SH-SY5Y (cell line): ENCODE data around the gene NARS2.

Experiments
- GATA2 ChIP-seq: IDR thresholded peaks from 2 replicates; pipeline ENCODE4 v1.6.1; 2011; ENCODE audit warnings: mild to moderate bottlenecking, low read depth, low read length
- GATA3 ChIP-seq: IDR thresholded peaks from 2 replicates; pipeline ENCODE4 v1.6.1; 2011; ENCODE audit warnings: low read depth, mild to moderate bottlenecking, low read length, moderate library complexity

DNA sequence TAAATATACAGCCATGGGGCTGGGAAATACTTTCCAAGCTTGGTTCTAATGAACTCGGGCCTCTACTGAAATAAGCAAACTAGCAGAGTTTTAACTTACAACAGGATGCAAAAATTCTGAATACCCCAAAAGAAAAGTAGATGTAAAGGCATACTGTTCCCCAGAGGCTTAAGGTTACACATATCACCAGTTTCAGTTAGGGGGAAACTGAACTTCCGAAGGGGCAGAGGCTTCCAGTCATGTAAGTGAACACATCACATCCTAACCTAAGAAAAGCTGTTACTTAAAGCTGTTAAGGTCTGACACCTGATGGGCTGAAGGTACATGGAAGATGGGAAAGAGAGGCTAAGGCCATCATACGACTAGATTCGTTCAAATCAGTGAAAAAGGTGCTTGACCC is 159.3 kb downstream of the NARS2 start:
- TF ChIP-seq GATA3 (no peak), GATA2 (no peak)
